Right renal pelvis (tissue), 4 donors: ENCODE measurements around the gene MTSS2. TPM values are rescaled to one million over a fixed set of nuclear protein-coding genes. Genes with fewer than 3 reads are reported as not detected.

Experiments used
- DNase-seq, 4 donors: peaks; one replicate each; pipeline ENCODE4 v3.0.0-alpha.2; 2013; ENCODE audit warnings: low read depth in 4 of 4, low spot score in 3 of 4, missing footprints in 1 of 4
- polyA plus RNA-seq, 4 donors: library from polyadenylated mRNA; unstranded; fragments of 120-200 nt; gene quantifications; one replicate each; pipeline ENCODE4 v1.2.1, GENCODE V29; 2013; ENCODE audit not compliant: insufficient read length in 4 of 4

Gene MTSS2, protein sequence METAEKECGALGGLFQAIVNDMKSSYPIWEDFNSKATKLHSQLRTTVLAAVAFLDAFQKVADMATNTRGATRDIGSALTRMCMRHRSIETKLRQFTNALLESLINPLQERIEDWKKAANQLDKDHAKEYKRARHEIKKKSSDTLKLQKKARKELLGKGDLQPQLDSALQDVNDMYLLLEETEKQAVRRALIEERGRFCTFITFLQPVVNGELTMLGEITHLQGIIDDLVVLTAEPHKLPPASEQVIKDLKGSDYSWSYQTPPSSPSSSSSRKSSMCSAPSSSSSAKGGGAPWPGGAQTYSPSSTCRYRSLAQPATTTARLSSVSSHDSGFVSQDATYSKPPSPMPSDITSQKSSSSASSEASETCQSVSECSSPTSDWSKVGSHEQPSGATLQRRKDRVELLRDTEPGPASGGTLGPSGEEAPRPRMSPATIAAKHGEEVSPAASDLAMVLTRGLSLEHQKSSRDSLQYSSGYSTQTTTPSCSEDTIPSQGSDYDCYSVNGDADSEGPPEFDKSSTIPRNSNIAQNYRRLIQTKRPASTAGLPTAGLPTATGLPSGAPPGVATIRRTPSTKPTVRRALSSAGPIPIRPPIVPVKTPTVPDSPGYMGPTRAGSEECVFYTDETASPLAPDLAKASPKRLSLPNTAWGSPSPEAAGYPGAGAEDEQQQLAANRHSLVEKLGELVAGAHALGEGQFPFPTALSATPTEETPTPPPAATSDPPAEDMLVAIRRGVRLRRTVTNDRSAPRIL
- polyA plus RNA-seq = 10 to 100 TPM; 37.9 to 51.0 (median 40.5) TPM

DNA sequence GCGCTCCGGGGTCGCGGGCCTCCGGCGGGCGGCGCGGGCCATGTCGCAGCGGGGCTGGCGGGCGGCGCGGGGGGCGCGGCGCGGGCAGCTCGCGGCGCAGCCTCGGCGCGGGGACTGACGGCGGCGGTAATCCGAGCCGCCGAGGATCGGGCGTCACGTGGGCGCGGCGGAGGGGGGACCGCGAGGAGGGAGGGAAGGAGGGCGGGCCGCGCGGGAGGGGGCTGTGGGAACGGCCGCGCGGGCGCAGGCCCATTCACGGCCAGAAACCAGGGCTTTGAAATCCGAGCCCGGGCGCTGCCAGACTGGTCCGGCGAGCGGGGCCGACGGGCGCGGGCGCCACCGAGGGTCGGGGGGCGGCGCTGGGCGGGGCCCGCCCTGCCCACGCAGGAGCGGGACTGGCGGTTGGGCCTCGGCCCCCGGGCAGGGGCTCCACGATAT is at the start of gene MTSS2:
Gene MTSS2, minus strand, starts transcription at position 116 of the 438 bp plus-strand sequence. CDS start 262 bp downstream, outside the sequence.
- DNase-seq = peak; percentile 71 to 81 (median 78)

DNA sequence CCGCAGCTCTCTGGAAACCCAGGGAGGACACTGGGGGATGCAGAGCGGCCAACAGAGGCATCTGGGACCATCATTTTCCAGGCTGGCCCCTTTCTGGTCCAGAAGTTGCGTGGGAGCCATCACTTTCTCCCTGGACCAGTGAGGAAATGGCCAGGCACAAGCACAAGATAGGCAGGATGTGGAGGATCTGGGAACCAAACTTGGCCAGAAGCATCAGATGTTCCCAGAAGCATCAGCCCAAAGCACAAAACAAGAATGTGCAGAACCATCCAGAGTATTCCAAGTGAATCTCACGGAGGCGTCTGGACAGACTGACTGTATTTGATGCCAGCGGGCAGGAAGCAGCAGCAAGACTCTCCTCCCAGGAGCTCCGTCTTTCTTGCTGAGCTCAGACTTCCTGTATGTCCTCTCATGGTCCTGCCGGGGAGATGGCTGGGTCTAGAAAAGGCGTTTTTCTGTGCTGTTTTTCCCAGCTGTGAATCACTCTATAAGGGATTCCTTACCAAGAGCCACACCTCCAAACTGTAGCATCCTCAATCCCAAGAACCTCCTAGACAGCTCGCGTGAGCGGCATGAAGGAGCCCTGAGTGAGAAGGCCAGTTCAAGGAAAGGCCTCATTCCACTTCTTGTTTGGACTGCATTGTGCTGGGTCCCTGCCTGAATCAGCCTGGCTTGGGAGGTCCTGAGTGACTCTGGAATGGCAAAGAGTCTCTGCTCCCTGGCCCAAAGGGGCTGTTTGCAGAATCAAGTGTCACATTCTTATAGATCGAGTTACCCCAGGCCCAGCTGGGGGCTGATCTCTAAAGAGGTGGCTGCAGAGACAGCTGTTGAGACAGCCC is 49.5 kb upstream of the MTSS2 start:
- DNase-seq = no peak

DNA sequence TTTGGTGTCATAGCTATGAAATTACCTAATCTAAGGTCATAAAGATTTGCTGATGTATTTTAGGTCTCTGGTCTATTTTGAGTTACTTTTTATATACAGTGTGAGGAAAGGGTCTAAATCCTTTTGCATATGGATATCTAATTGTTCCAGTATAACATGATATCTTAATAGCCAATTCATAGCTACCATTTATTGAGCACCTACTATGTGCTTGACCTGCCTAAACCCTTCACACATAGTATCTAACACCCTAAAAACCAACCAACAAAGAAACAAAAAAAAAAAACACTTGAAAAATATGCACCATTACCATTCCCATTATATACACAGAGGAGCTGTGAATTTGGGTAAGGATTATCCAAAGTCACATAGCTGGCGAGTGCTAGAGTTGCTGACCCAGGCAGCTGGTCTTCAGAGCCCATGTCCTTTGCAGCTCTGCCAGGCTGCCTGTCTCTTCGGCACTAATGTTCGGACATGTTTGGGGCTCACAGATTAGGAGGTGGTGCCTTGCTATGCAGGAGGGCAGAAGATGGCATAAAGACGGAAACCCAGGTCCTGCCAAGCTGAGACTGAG is 48.8 kb upstream of the MTSS2 start:
- DNase-seq = no peak

DNA sequence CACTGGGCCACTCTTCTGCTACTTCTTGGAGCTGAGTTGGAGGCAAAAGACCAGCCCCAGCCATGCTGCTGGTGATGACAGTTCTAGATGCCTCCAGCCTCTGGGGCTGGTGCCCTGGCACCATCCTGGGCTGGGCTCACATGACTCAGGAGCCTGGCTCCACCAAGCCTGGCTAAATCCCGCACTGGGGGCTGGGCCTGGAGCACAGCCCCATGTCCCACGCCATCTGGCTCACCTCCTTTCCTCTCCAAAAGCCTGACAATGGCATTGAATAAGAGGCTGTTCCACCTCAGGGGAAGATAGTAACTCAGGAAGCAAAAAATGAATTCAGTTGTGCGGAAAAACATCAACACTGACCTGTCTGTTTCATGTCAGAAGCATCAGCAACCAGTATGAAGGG is 45.1 kb upstream of the MTSS2 start:
- DNase-seq = no peak

DNA sequence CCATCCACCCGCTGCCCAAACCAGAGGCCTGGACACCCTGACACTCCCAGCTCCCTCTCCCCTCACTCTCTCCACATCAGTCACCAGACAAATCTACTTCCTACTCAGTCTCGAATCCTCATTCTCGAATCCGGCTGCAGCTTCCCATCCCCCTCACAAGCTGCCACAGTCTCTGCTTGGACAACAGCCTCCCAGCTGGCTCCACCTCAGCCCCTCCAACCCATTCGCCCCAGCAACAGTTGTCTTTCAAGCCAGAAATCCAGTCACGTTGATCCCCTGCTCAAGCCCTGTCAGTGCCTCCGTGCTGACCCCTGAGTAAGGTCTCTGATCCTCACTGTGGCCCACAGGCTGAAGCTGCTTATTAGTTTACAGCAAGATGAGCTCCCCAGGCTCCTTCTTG is 44.2 kb upstream of the MTSS2 start:
- DNase-seq = no peak

DNA sequence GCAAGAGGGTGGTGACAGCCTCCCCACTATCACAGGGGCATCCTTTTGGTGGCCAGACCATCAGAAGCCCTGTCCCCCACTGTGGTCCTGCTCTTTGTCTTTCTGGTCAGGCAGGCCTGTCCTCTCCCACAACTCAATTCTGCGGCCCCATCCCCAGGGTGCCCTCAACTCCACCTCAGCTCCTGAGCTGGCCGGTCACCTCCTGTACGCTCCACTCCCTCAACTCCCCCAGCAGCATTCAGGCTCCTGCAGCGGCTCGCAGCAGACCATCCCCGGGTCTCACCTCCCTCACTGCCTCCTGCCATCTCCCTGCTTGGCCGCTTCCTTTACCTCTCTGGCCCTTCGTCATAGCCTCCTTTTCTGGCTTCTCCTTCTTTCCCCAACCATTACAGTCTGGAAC is 43.4 kb upstream of the MTSS2 start:
- no peak for DNase-seq

DNA sequence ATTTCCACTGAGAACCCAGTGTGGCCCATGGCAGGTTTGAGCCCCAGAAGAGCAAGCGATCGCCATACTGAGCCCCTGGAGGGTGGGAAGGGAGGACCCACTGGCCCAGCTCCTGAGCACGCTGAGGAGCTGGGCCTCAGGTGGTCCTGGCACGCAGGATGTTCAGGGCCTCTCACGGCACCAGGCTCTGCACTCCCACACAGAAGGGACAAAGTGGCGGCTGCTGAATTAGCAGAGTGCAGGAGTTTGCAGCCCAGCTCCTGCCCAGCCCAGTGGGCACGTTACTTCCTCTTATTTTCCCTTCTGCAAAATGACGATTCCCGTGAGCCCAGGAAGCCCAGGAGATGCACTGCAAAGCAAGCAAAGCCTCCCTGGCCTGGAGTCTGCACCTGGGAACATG is 42.3 kb upstream of the MTSS2 start:
- no peak for DNase-seq

DNA sequence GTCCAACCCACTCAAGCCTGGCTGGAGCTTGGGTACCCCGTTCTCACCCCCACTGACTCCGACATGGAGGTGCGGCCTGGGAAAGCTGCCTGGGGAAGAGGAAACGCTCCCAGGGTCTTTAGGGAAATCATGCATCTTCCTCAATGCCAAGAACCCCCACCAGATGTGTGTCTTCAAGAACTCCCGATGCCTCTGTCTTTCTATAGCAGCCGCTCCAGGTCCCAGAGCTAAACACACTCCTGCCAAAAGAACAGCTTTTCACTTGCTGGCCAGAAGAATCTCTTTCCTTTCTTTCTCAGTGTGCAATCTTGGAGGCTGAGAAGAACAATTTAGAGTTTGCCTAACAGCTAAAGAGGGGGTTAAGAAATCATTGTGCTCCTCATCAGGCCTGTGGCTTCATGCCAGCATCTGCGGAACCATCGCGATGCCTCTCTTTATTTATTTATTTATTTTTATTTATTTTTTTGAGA is 41.1 kb upstream of the MTSS2 start:
- DNase-seq = no peak

DNA sequence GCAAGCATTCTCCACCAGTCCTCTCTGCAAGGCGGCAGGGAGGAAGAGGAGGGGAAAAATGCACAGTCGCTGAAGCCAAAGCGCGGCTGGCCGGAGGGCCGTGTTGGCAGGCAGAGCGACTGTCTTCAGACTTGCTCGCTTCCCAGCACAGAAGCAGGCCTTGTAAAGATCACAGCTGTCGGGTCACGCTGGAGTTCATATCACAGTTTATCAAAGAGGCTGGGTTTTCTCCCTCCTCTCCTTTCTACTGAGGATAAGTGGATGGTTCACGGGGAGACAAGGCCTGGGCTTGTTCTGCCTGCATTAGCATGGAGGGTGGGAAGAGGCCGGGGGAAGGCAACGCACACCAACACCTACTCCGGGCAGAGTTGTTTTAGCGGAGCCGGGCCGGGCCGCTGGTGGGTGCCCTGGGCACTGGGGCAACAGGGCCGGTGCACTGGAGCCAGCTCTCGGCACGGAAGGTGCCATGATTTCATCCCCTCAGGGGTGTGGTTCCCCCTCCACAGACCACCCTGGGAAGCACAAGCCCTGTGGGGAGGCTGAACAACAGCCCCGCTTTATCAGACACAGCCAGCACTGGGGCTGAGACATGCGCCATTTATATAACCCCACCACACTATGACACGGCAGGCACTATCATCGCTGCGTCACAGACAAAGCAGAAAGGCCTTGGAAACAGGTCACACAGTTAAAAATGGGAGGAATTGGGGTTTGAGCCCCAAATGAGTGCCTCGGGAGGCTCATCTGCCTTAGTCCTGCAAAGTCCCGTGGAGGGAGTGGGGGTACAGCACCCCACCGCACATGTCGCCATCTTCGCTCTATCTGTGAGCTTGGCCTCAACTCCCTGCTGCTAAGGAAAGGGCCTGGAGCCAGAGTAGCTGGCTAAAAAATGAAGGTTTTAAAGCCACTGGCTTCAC is 40.3 kb upstream of the MTSS2 start:
- no peak for DNase-seq

DNA sequence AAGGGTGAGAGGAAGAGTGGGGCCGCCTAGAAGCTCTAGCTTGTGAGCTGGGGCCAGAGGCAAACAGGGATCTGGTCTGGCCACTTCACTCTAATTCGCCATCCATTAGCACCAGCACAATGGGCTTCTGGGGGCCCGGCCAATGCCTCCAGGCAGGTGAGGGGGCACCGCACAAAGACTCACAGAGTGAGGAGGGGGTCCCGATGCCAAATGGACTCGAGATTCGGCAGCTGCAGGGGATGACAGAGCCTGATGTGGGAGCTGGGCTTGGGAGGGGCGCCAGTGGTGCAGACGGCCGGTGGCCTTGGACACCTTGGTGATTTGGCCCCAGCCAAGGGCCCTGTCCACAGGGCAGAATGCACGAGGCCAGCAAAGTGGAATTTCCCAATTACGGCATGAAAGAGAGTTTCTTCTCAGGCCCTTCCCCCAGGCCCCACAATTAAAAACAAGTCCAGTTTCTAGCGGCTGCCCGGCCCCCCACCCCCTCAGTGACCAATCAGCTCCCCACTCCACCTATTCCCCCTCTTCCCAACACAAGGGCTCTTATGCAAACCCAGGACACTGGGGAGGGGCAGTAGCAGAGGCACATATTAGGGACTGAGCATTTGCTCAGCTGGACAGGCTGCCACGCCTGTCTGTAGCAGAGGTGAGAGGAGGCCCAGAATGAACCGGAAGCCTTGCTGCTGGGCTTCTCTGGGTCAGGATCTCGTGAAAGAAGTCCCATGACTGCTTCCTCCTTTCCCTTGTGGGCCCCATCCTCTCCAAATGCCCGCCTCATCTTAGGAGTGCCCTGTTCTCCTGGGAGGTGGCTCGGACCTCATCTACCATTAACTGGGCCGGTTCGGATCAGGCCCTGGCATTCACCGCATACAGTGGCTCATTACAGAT is 39.4 kb upstream of the MTSS2 start:
- DNase-seq = no peak

DNA sequence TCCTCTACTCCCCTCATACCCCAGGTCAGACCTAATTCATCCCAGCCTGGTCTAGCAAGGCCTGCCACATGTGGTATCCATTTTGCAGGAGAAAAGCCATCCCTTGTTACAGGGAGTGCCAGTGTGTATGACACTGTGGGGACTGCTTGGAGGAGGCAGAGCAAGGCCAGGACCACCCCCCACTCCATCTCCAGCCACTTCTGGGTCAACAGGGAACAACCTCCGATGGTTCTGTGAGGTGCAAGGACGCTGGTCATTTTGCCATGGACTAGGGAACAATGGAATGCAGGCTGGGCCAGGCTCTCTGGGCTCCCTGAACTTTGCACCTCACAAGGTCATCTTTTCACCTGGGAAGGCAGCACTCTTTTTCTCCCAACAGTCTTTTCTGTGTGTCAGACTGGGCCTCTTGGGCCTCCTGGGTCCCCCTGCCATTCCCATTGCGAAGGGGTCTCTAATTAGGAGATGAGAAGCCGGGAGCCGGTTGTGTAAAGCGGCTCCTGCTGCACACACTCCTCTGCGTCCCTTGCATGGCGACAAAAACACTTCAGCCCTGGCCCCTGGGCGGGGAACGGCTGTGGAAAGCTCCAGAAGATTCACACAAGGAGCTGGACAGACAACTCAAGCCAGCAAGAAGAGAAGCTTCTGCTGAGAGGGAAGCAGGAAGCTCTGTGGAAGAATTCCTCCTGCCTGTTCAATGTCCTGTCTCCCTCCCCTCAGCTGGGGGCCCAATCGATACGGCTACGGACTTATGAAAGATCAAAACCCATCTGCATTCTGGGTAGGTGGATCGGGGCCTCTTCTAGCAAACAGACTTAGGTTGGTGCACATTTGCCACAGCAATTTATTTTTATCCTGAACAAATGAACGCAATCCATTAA is 38.5 kb upstream of the MTSS2 start:
- DNase-seq = no peak

DNA sequence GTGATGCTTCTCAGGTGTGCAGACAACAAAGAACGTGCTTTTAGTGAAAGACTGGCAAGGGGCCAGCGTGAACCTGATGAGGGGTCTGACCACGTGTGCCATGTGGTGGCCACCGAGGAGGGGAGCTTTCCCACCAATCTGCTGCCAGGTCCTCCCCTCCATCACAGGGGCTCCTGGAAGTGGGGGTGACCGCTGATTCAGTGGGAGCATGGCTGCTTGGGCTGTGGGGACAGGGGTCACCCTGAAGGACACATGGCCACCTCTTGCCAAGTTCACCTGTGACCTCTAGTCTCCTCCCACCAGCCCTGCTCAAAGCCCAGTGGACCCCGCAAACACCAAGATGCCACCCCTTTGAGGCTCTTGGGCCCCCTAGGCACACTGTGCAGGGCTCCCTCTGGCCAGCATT is 37.9 kb upstream of the MTSS2 start:
- no peak for DNase-seq

DNA sequence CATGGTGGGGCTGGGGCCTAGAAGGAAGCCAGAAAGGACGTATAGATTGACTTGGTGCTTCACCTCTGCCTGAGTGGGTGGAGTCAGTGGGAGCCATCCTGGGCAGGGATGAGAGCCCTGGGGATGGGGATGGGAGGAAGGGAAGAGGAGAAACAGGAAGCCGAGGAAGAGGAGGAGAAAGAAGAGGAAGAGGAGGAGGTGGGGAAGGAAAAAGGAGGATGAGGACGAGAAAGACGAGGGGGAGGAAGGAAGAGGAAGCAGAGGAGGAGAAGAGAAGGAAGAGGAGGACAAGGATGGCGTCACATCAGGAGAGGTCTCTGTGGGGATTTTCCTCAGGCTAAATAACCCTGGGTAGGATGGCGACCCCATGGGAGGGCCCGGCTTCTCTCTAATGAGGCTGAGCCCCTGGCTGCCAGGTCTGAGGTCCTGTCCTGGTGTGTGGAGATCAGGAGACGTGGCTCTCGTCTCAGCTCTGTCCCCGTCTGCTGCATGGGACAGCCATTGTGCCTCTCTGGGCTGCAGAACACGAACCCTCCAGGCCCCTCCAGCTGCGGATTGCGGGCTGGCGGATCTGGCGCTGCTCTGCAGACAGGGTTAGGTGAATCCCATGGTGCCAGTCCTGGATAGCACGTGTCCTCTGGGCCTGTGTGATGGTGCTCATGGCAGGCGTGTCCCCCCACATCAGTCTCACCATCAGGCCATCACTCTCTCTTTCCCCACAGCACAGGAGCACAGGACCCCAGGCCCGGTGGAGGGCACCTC is 35.5 kb upstream of the MTSS2 start:
- DNase-seq = no peak

DNA sequence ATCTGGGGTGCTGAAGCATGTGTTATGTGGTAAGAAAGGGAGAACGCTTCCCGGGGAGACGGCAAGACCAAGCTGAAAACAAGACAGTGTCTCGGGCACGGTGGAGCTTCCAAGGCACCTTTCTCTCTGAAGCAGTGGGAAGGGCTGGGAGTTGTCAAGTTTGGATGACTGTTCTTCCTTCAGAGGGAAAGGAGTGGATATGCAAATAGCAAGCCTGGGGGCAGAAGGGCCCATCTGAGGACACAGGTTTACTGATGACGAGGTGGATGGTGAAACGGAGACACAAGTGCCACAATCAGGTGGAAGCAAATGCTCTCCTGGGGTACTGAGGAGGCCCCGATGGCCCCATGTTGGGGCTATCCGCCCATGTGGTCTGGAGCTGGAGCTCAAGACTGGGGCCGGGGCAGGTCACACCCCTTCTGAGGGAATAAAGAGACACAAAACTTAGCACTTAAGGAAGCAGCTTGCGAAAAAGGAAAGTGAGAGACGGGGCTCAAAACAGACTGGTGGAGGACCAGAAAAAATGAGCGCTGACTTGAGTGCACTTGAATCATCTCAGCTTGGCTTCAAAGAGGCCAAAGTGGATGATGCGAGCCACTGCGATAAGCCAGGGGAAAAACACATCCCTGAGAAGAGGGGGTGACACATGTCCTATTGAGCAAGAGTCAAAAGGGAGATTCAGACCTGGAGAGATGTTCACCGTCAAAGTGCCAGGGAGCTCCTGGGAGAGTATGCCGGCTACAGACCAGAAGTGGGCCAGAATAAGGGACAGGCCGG is 34.8 kb upstream of the MTSS2 start:
- no peak for DNase-seq

DNA sequence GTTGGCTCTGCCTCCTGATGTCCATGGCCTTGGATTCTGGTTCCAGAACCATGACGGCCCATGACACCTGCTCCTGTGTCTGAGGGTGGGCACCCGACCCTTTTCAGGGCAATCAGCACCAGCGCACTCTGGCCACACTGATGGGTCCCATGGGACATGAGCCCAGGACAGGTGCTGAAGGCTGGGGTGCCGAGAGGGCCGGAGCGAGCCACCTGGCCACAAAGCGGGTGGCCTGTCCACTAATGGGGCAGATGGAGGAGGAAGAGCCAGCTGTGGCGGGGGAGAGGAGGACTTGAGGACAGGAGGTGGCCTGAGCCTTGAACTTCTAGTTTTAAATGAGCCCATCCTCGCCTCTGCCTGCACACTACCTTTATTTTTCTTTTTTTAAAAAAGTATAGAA is 31.2 kb upstream of the MTSS2 start:
- no peak for DNase-seq

DNA sequence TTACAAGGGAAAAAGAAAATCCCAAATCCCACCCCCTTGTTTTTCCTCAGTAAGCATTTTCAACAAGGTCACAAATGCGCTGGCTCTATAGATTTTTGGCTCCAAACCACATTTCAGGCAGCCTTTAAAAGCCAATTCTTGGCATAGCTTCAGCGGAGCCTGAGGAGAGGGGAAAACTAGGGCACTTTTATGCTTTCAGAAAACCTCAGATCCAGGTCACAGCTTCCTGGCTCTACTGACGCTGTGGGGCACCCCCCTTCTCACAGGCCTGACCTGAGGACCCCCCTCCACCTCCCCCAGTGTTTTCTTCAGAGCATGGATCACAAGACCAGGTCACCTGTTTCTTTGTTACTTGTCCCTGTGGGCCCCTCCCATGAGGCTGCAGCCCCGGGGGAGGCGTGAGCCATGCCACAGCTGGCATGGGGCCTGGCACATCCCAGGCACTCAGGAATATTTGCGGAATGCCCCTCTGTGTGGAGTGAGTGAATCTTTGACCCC is 30.1 kb upstream of the MTSS2 start:
- no peak for DNase-seq
